ENCODE results near the gene EDN1. TPM values are rescaled to one million over a fixed set of nuclear protein-coding genes. Genes with fewer than 3 reads are reported as not detected.

EDN1 gene
- total RNA-seq, 4 donors from 2014 or later = 1.0 to 5.4 (median 3.0) TPM

GRCh38 chr6:12245763-12246718 is 44.1 kb upstream of the EDN1 start:
- no peaks in the 10 kb centered on the region for H3K4me1 ChIP-seq
- intact Hi-C loops (cut with DNase I) = no loop called here
- DNase-seq = no peak
- H3K27ac ChIP-seq = no peak overlapping the region
- no peak overlapping the region for H3K4me3 ChIP-seq (replicated peaks in 1 of 3)
- no peaks in the 10 kb centered on the region for H3K27me3 ChIP-seq
- TF ChIP-seq POLR2A (IDR thresholded peaks at IDR 0.05) (no peak), CTCF (IDR thresholded peaks at IDR 0.05) (no peak)
- H3K36me3 ChIP-seq = no peaks in the 10 kb centered on the region
- WGBS, 2 donors = 64 to 68% methylated on average over 6 of the region's 6 CpGs
- H3K9me3 ChIP-seq = no peaks in the 10 kb centered on the region

GRCh38 chr6:12246900-12247299 is 43.3 kb upstream of the EDN1 start:
- DNase-seq = no peak
- H3K27me3 ChIP-seq = no peaks in the 10 kb centered on the region
- H3K4me3 ChIP-seq (replicated peaks in 1 of 3) = no peak overlapping the region
- TF ChIP-seq CTCF (IDR thresholded peaks at IDR 0.05) = no peak
- no peak for TF ChIP-seq POLR2A (IDR thresholded peaks at IDR 0.05)
- H3K9me3 ChIP-seq = no peaks in the 10 kb centered on the region
- H3K27ac ChIP-seq = no peak overlapping the region
- intact Hi-C loops (cut with DNase I) = no loop called here
- H3K4me1 ChIP-seq = no peaks in the 10 kb centered on the region
- H3K36me3 ChIP-seq = no peaks in the 10 kb centered on the region
- 98 to 100% methylated on average over 2 of the region's 2 CpGs for WGBS, 2 donors

GRCh38 chr6:12249541-12250382 is 40.4 kb upstream of the EDN1 start:
- Histone ChIP-seq H3K36me3 (no peaks in the 10 kb centered on the region), H3K27ac (no peak overlapping the region), H3K9me3 (no peaks in the 10 kb centered on the region), H3K4me3 (replicated peaks in 1 of 3) (no peak overlapping the region), H3K4me1 (no peaks in the 10 kb centered on the region), H3K27me3 (no peaks in the 10 kb centered on the region)
- DNase-seq = no peak
- TF ChIP-seq POLR2A (IDR thresholded peaks at IDR 0.05) = no peak
- TF ChIP-seq CTCF (IDR thresholded peaks at IDR 0.05) = no peak
- intact Hi-C loops (cut with DNase I) = no loop called here
- WGBS, 2 donors = 80 to 85% methylated on average over 4 of the region's 4 CpGs

GRCh38 chr6:12250383-12250770 is 39.8 kb upstream of the EDN1 start:
- H3K36me3 ChIP-seq = no peaks in the 10 kb centered on the region
- no peaks in the 10 kb centered on the region for H3K4me1 ChIP-seq
- no peak overlapping the region for H3K4me3 ChIP-seq (replicated peaks in 1 of 3)
- no peaks in the 10 kb centered on the region for H3K27me3 ChIP-seq
- no peak overlapping the region for H3K27ac ChIP-seq
- intact Hi-C loops (cut with DNase I) = no loop called here
- no peaks in the 10 kb centered on the region for H3K9me3 ChIP-seq
- no peak for DNase-seq
- TF ChIP-seq CTCF (IDR thresholded peaks at IDR 0.05) (no peak), POLR2A (IDR thresholded peaks at IDR 0.05) (no peak)
- 94 to 99% methylated on average over 1 of the region's 1 CpG for WGBS, 2 donors
